Left kidney (tissue), 2 donors: ENCODE measurements around the gene MYO6. TPM values are rescaled to one million over a fixed set of nuclear protein-coding genes. Genes with fewer than 3 reads are reported as not detected.

ENCODE experiments used
- DNase-seq: peaks from one replicate; pipeline ENCODE4 v3.0.0-alpha.2; 2013
- polyA plus RNA-seq: library from polyadenylated mRNA; unstranded; fragments of 120-200 nt; gene quantifications from one replicate; pipeline ENCODE4 v1.2.1, GENCODE V29; 2013; ENCODE audit not compliant: insufficient read length

Gene MYO6
- polyA plus RNA-seq, 1 donor: 118 TPM

DNA sequence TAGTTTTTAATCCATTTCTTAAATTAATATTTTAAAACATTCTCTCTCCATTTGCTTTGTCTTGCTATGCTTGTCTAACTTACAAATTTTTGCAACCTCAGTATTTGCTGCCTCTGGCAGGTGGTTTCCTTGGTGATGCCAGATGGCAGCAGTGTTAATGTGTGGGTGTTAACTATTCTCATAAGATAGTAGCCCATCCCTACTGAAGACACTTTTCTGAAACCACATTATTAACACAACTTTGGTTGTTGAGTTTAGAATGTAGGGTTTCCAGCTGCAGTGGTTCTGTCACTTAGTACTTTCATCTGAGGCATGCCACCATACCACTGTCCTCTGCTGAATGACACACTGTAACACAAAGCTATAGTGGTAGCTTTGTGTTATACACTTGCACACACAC is 75.1 kb downstream of the MYO6 start:
- DNase-seq: no peak

DNA sequence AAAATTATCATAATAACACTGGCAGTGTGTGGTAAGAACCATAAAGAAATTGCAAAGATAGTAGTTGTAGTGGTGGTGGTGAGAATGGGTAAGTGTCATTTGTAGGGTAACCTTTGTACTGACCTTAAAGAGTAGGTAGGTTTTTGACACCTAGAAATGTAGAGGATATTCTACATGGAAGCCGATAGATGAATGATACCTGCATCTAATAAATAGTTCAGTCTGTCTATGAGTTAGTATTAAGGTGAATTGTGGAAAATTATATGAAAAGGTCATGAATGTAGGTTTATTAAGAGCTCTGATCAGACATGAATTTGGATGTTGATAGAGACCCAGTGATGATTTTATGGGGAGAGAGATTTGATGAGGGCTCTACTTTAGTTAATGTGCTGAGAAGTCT is 78.1 kb downstream of the MYO6 start:
- DNase-seq: no peak

GRCh38 chr6:75830959-75831885 is 82.2 kb downstream of the MYO6 start:
- DNase-seq: no peak

GRCh38 chr6:75834447-75834846 is 85.4 kb downstream of the MYO6 start:
- no peak for DNase-seq

- DNase-seq: no peak
These were observed 93.2 kb downstream of the MYO6 start for GRCh38 chr6:75842191-75842590.

- DNase-seq: no peak
These were observed 93.7 kb downstream of the MYO6 start for GRCh38 chr6:75842732-75843131.

DNA sequence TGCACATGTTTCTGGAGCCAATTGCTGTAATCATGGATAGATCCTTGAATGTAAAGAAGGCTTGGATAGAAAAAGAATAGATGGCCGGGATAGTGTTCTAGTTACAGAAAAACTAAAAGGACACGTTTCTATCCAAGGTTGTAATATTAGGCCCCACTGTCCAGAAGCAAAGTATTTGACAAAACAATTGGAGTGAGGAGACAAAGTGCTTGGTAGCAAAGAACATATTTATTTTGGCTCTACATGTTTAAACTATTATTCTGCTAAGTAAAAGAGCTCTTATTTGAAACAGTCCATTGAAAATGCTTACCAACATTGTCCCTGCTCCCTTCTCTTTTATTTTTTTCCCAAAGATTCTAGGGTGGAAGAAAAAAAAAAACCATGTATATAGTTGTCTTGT is 94.4 kb downstream of the MYO6 start:
- DNase-seq: no peak

GRCh38 chr6:75848274-75848673 is 99.2 kb downstream of the MYO6 start:
- DNase-seq: no peak

- no peak for DNase-seq
These were observed 100.4 kb downstream of the MYO6 start for GRCh38 chr6:75849329-75850025.

DNA sequence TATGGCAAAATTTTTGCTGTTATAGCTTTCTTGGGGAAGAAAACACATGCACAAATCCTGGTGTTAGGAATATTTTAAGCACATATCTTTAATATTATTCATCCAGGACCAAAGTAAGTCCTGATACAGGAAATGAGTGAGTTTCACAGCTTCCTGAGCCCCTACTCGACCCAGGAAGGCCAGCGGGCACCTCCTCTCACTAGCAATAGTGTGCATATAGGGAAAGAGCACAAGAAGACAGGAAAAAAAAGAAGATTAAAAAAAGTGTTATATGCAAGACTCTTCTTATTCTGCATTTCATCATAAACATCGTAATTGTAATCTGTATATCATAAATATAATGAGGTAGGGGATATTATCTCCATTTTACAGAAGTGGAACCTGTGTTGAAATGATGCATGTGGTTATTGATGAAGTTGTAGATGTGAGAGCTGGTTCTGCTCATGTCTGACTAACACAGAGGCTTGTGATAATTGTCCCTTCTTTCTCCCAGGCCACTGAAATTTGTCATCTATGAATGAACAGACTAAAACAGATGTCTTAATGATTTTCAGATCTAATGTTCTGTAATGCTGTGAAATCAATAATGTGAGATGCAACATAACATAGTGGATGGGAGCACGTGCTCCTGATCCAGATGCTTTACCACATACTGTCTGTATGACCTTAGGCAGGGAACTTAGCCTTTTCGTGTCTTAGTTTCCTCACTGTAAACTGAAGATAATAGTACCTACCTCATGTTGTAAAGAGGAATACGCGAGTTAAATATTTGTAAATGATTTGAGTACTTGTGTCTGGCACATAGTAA is 101.2 kb downstream of the MYO6 start:
- no peak for DNase-seq

DNA sequence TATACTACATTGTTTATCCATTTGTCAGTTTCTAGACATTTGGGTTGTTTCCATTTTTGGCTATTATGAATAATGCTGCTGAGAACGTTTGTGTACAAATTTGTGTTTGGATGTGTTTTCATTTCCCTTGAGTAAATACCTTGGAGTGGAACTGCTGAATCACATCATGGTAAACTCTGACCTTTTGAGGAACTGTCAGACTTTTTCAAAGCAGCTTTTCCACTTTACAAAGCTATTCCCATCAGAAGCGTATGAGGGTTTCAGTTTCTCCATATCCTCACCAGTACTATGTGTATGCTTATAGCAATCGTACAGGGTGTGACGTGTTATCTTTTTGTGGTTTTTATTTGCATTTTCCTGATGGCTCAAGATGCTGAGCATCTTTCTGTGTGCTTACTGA is 103.7 kb downstream of the MYO6 start:
- DNase-seq: no peak

- no peak for DNase-seq
These were observed 104.8 kb downstream of the MYO6 start for GRCh38 chr6:75853806-75854205.

GRCh38 chr6:75855052-75855451 is 106.0 kb downstream of the MYO6 start:
- peak; percentile 70 for DNase-seq

GRCh38 chr6:75856902-75857301 is 107.9 kb downstream of the MYO6 start:
- no peak for DNase-seq

DNA sequence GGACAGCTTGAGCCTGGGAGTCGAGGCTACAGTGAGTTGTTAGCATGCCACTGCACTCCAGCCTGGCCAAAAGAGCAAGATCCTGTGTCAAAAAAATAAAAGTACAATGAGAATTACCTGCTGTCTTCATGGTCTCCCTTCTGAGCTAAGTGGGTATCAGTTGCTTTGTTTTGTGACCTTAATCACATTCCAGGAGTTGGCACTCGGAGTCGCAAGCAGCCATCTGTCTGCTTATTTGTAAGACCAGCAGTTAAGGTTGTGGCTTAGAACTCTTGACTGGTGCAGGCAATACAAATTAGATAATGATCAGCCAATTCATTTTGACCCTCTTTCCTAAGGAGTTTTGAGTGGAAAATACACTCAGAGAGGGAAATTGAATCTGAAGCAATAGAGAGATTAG is 114.0 kb downstream of the MYO6 start:
- no peak for DNase-seq

GRCh38 chr6:75863784-75864183 is 114.7 kb downstream of the MYO6 start:
- no peak for DNase-seq

GRCh38 chr6:75864446-75864845 is 115.4 kb downstream of the MYO6 start:
- DNase-seq: no peak

DNA sequence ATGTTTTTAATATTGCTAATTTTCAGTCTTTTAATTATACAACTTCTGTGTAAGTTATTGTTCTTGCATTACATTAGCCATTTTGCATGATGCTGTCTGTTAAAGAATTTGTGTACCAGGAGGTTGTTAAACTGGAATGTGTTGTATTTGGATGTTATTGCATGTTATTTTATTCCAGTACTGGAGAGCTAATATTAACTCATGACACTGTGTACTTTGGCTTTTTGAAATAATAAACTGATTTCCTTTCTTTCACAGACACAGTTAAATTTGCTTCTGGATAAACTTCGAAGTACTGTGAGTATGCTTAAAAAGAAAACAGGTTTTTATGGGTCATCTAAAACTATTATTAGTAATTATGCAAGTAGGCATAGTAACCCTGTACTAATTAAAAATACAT is 121.3 kb downstream of the MYO6 start:
- DNase-seq: no peak

DNA sequence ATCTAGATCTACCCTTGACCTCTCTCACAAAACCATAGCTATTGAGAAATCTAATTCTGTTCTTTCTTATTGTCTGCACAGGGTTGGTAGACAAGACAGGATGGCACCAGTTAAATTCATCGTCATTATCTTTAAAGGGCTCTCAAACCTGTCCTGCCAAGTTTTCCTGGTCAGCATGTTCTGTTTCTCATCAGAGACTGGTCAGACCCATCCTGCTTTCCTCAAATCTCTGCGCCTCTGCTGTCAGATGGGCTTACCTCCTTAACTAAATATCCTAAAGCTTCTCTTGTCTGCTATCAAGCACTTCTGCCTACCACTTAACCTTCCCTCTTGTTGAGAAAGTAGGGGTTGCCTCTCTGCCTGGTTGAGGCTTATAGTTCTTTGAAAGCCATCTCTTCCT is 125.2 kb downstream of the MYO6 start:
- no peak for DNase-seq

DNA sequence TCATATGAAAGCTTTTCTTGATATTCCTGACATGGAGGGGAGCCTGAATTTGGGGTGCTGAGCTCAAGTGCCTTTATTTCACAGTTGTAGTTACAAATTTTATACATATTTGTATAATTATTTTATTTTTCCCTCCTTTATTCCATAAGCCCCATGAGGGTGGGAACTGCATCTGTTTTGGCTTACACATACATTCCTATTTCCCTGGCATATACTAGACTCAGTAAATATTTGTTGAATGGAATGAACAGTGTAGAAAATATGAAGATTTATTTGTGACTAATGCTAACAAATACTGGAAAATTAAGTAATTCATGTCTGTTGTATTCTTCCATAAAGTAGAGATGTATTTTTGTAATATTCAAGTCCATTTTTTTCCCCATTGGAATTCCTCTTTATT is 127.1 kb downstream of the MYO6 start:
- DNase-seq: no peak

DNA sequence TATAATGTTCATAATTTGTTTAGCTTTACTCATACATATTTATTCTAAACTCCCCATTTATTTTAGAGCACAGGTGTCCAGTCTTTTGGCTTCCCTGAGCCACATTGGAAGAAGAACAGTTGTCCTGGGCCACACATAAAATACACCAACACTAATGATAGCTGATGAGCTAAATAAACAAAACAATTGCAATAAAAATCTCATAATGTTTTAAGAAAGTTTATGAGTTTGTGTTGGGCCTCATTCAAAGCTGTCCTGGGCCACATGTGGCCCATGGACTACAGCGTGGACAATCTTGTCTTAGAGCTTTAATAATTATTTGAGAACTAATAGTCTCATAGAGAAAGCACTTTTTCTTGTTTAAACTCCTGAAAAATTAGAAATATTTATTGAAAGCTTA is 131.3 kb downstream of the MYO6 start:
- no peak for DNase-seq

DNA sequence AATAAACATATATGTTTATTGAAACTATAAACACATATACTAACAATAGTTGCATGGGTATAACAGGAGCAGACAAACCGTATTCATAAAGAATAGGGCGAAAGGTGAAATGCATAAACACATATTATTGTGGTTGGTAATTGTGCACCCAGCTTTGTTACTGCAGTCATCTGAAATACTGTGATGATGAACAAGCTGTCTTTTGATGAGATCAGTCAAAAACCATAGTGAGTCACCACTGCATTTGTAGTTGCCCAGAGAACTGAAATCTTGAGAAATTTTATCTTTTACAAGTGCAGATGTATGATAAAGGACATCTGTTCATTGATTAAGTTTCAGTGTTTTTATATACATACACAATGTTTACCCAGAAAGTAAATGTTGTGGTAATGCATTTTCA is 133.7 kb downstream of the MYO6 start:
- no peak for DNase-seq

DNA sequence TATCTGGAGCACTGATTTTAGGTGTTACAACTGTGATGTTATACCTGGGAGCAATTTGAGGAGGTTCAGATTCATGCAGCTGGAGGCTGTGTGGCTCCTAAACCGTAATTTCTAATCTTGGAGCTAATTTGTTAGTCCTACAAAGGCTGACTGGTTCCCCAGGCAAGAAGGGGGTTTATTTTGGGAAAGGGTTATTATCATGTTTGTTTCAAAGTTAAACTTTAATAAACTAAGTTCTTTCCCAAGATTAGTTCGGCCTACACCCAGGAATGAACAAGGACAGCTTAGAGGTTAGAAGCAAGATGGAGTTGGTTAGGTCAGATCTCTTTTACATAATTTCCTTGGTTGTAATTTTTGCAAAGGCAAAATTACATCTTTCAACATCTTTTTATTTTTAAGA is 135.8 kb downstream of the MYO6 start:
- DNase-seq: no peak
